PC-3 (cell line): ENCODE data around the gene SNX2. TPM values are rescaled to one million over a fixed set of nuclear protein-coding genes. Genes with fewer than 3 reads are reported as not detected.

Source experiments
- ATAC-seq: fragments of 200-7000 bp; cut with Tn5 transposase; 2 replicates; pipeline ENCODE4 v1.9.1; 2020; ENCODE audit warnings: mild to moderate bottlenecking, moderate library complexity
- BruUV-seq: library from RNA; stranded (reverse); fragments of 400-500 nt; replicated peaks from 2 replicates; lab custom pipeline; 2021; lab: Mats Ljungman, UMichigan
- CTCF ChIA-PET: fragments of 300-600 bp; sonication (Branson Sonifier 250); formaldehyde crosslinking; loops from one replicate; lab custom pipeline; 2022; ENCODE audit warnings: antibody characterized with exemption; lab: Charles Lee
- POLR2A ChIA-PET: fragments of 300-600 bp; sonication (Branson Sonifier 250); formaldehyde crosslinking; loops from one replicate; lab custom pipeline; 2022; ENCODE audit warnings: antibody characterized with exemption; ENCODE audit not compliant: unreplicated experiment; lab: Charles Lee
- DNase-seq: peaks from one replicate; pipeline ENCODE4 v3.0.0-alpha.2; 2015
- H2AFZ ChIP-seq: fragments of 300-600 bp; sonication (generic); 2 replicates; pipeline ENCODE4 v1.6.0; 2016; ENCODE audit warnings: antibody characterized with exemption, low read length
- H3F3A ChIP-seq: fragments of 300-600 bp; sonication (generic); one replicate; pipeline ENCODE4 v1.6.0; 2017; ENCODE audit warnings: antibody characterized with exemption, low read length, control low read depth, mild to moderate bottlenecking; ENCODE audit not compliant: unreplicated experiment
- H3K27ac ChIP-seq: fragments of 300-600 bp; sonication (generic); 2 replicates; pipeline ENCODE4 v1.5.1; 2016; ENCODE audit warnings: mild to moderate bottlenecking, low read length
- H3K27me3 ChIP-seq: fragments of 300-600 bp; sonication (generic); 2 replicates; pipeline ENCODE4 v1.6.1; 2016; ENCODE audit warnings: low read length, mixed read lengths
- H3K36me3 ChIP-seq: fragments of 300-600 bp; sonication (generic); 2 replicates; pipeline ENCODE4 v1.6.1; 2016; ENCODE audit warnings: low read depth, mixed run types, low read length, mixed read lengths
- H3K4me1 ChIP-seq: fragments of 300-600 bp; sonication (generic); 2 replicates; pipeline ENCODE4 v1.5.1; 2016; ENCODE audit warnings: low read length; ENCODE audit not compliant: insufficient read depth
- H3K4me2 ChIP-seq: fragments of 300-600 bp; sonication (generic); 2 replicates; pipeline ENCODE4 v1.6.0; 2016; ENCODE audit warnings: low read length
- H3K4me3 ChIP-seq: fragments of 300-600 bp; sonication (generic); 2 replicates; pipeline ENCODE4 v1.5.1; 2016; ENCODE audit warnings: mild to moderate bottlenecking, low read length, mixed read lengths
- H3K79me2 ChIP-seq: fragments of 300-600 bp; sonication (generic); 2 replicates; pipeline ENCODE4 v1.6.1; 2017; ENCODE audit warnings: low read length, mixed read lengths
- H3K9ac ChIP-seq: fragments of 300-600 bp; sonication (generic); 2 replicates; pipeline ENCODE4 v1.6.0; 2016; ENCODE audit warnings: mild to moderate bottlenecking, low read length
- H3K9me2 ChIP-seq: fragments of 300-600 bp; sonication (generic); replicated peaks from 2 replicates; pipeline ENCODE4 v1.6.1; 2016; ENCODE audit warnings: mixed run types, low read length, mixed read lengths
- H3K9me3 ChIP-seq: fragments of 300-600 bp; sonication (generic); 2 replicates; pipeline ENCODE4 v1.6.1; 2016; ENCODE audit warnings: low read length, mixed read lengths
- H4K20me1 ChIP-seq: fragments of 300-600 bp; sonication (generic); 2 replicates; pipeline ENCODE4 v1.6.1; 2016; ENCODE audit warnings: low read length, mixed read lengths
- CTCF ChIP-seq: fragments of 300-600 bp; sonication (generic); conservative IDR thresholded peaks from 2 replicates; pipeline ENCODE4 v1.5.1; 2017; ENCODE audit warnings: antibody characterized with exemption, low read depth, mild to moderate bottlenecking, low read length
- EZH2 ChIP-seq: fragments of 300-600 bp; sonication (generic); IDR thresholded peaks from one replicate; pipeline ENCODE4 v1.6.1; 2017; ENCODE audit warnings: antibody characterized with exemption, mild to moderate bottlenecking, low read length; ENCODE audit not compliant: unreplicated experiment
- EZH2phosphoT487 ChIP-seq: fragments of 300-600 bp; sonication (generic); IDR thresholded peaks from 2 replicates; pipeline ENCODE4 v1.6.1; 2018; ENCODE audit warnings: mild to moderate bottlenecking, antibody characterized with exemption, low read length, borderline replicate concordance
- intact Hi-C: fragments of 100-400 bp; cut with micrococcal nuclease; formaldehyde crosslinking; loops from 2 replicates; pipeline ENCODE4 v1.9.0; 2023
- total RNA-seq: library from RNA; depleted of rRNA; stranded (reverse); fragments of >200 nt; gene quantifications from 2 replicates; pipeline ENCODE4 v1.2.3, GENCODE V29; 2014

SNX2 gene
- total RNA-seq, 1 experiment from 2014 or later: 33.7 TPM

- DNase-seq: no peak
- H3K4me2 ChIP-seq: no peak overlapping the region
- no peaks in the 10 kb centered on the region for H3K79me2 ChIP-seq
- H4K20me1 ChIP-seq: no peaks in the 10 kb centered on the region
- no peak overlapping the region for H3K27ac ChIP-seq
- H3K36me3 ChIP-seq: no peaks in the 10 kb centered on the region
- no peaks in the 10 kb centered on the region for H3F3A ChIP-seq
- no peak for ATAC-seq
- H3K27me3 ChIP-seq: no peaks in the 10 kb centered on the region
- no peak overlapping the region for H3K4me3 ChIP-seq
- H3K9me3 ChIP-seq: no peaks in the 10 kb centered on the region
- no peaks in the 10 kb centered on the region for H3K9me2 ChIP-seq
- BruUV-seq: no TSS peak
- no peak overlapping the region for H3K9ac ChIP-seq
- ChIA-PET CTCF (no interaction called here), POLR2A (no interaction called here)
- peaks cover 15% of the 10 kb centered on the region for H3K4me1 ChIP-seq
- intact Hi-C loops: no loop called here
- TF ChIP-seq CTCF: no peak
- no peak for TF ChIP-seq EZH2
- no peak for TF ChIP-seq EZH2phosphoT487
- no peak overlapping the region for H2AFZ ChIP-seq
Observed at GRCh38 chr5:122730037-122730436, 44.8 kb upstream of the SNX2 start.

GRCh38 chr5:122730456-122730855 lies 44.4 kb upstream of the SNX2 start:
- BruUV-seq: no TSS peak
- Histone ChIP-seq H3K4me3 (no peak overlapping the region), H3F3A (no peaks in the 10 kb centered on the region), H3K27ac (no peak overlapping the region), H3K27me3 (no peaks in the 10 kb centered on the region), H3K9ac (no peak overlapping the region), H3K9me2 (no peaks in the 10 kb centered on the region), H3K4me1 (peaks cover 15% of the 10 kb centered on the region), H3K9me3 (no peaks in the 10 kb centered on the region), H2AFZ (no peak overlapping the region), H4K20me1 (no peaks in the 10 kb centered on the region), H3K36me3 (no peaks in the 10 kb centered on the region), H3K4me2 (no peak overlapping the region), H3K79me2 (no peaks in the 10 kb centered on the region)
- no peak for TF ChIP-seq CTCF
- no peak for TF ChIP-seq EZH2
- TF ChIP-seq EZH2phosphoT487: no peak
- DNase-seq (no peak), ATAC-seq (no peak)
- ChIA-PET CTCF (no interaction called here), POLR2A (no interaction called here)
- intact Hi-C loops: no loop called here

GRCh38 chr5:122736086-122736845 lies 38.6 kb upstream of the SNX2 start:
- Histone ChIP-seq H3K27me3 (no peaks in the 10 kb centered on the region), H2AFZ (peak overlapping the region; percentile 32), H3K36me3 (no peaks in the 10 kb centered on the region), H3K9me3 (no peaks in the 10 kb centered on the region), H3K79me2 (no peaks in the 10 kb centered on the region), H4K20me1 (no peaks in the 10 kb centered on the region), H3F3A (no peaks in the 10 kb centered on the region), H3K9me2 (no peaks in the 10 kb centered on the region), H3K4me2 (no peak overlapping the region), H3K4me1 (no peaks in the 10 kb centered on the region), H3K4me3 (no peak overlapping the region), H3K27ac (no peak overlapping the region), H3K9ac (no peak overlapping the region)
- ChIA-PET CTCF (no interaction called here), POLR2A (no interaction called here)
- no peak for DNase-seq
- no peak for TF ChIP-seq EZH2
- BruUV-seq: no TSS peak
- intact Hi-C loops: no loop called here
- no peak for ATAC-seq
